ENCODE measurements around the gene WWOX.

WWOX gene

DNA sequence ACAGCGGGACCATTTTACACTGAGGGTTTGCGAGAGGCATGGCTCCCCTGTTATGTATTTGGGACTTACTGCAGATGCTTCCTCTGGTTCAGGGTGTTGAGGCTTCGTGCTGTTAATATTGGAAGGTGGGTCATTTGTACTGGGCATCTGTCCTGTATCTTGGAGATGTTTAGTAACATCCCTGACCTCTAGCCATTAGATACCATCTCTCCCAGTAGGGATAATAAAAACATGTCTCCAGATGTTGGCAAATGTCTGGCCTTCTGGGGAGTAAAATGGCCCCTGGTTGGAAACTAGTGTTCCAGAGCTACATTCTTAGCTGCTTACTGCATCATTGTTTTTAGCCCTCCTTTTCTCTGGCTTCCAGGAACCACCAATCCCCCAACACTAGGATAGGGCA is 388.0 kb downstream of the WWOX start:
- DNase-seq (ENCODE audit: low read depth in 1 of 2, low spot score in 1 of 2): no peak

DNA sequence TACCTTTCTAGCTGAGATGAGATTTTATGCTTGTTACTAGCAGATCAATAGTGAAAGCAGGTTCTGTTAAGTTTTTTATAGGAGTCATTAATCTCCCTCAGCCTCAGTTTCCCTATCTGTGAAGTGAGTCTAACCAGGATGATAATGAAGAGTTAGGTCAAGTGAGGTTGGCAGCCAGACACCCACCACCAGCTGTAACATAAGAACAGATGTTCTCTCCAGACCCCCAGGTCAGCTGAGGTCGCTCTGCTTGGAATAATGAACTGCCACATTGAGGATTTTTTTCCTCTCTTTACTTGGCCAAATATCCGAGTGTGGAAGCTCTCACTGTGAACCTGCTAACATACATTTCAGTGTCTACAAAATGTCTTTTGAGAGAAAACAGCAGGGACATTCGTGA is 389.6 kb downstream of the WWOX start:
- no peak for DNase-seq (ENCODE audit: low read depth in 1 of 2, low spot score in 1 of 2)

DNA sequence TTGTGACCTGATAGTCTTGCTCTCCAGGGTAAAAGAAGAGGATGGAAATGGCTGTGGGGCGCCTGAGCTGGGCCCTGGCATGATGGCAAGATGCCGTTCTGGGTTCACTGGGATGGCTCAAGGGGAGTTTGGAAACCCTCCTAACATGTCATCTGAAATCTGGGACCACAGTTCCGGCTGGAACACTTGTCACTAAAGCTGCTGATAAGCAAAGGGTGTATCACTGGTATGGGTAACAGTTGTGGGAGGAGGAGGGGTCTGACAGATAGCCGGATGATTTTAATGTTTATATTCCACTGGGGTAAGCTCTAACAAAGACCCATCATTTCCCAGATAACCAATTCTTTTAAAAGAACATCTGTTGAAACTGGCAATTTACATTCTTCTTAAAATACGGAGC is 390.2 kb downstream of the WWOX start:
- DNase-seq (ENCODE audit: low read depth in 1 of 2, low spot score in 1 of 2): no peak

DNA sequence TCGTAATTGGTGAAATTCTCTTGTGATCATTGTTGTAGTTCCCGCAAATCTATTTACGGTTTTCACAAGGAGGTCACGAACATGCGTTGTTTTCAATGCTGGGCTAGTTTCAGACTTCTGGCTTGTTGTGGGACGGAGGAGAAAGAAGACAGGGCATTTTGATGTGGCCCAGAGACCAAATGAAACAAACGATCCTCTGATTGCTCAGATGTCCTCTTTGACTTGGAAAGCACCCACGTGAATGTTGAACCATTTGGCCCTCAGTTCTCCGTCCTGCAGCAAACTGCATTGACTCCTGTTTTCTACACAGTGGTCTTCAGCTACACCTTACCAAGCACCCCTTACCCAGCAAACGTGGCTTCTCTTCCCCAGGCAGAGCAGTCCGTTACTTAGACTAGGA is 391.0 kb downstream of the WWOX start:
- DNase-seq (ENCODE audit: low read depth in 1 of 2, low spot score in 1 of 2): no peak

DNA sequence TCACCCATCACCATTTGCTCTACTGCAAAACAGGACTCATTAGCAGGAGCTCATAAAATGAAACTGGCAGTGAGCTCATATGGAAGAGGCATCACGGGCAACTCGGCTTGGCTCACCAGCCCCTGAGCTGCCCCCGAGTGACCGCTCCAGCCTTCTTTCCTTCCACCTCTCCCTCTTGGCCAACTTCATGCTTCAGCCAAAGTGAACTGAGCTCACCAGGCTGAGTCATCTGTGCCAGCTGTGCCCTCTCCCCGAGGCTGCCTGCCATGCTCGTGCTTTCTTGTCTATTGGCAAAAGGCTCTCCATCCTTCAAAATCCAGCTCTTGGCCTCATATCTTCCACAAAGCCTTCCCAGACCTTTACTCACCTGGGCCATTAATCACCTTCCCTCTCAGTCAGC is 391.4 kb downstream of the WWOX start:
- DNase-seq (ENCODE audit: low read depth in 1 of 2, low spot score in 1 of 2): no peak

DNA sequence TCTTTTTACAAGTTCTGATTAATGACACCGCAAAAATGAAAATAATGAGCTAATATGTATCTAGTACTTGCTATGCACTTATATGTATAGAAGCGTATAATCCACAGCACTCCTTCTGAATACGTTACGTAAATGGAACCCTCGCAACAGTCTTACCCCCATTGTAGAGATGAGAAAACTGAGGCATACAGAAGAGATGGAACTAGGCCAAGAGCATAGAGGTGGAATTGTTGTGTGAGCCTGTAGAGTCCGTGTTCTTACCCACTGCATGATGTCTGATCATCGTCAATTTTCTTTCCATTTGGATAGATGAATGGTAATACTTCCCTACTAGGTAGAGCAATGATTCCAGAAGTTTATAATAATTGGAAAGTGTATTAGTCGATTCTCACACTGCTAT is 394.1 kb downstream of the WWOX start:
- DNase-seq (ENCODE audit: low read depth in 1 of 2, low spot score in 1 of 2): no peak

DNA sequence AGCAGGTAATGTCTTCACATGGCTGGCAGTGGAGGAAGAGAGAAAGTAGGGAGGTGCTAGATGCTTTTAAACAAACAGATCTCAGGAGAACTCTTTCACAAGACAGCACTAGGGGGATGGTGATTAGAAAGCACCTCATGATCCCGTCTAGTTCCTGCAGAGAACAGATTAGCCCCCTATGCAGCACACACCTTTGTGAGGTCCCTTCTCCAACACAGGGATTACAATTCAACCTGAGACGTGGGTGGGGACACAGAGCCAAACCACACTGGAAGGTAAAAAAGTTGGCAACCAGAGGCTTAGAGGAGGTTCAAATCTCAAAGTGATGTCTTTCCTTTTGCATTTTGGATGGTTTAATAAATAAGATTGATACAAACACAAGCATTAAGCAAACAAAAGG is 394.7 kb downstream of the WWOX start:
- no peak for DNase-seq (ENCODE audit: low read depth in 1 of 2, low spot score in 1 of 2)

DNA sequence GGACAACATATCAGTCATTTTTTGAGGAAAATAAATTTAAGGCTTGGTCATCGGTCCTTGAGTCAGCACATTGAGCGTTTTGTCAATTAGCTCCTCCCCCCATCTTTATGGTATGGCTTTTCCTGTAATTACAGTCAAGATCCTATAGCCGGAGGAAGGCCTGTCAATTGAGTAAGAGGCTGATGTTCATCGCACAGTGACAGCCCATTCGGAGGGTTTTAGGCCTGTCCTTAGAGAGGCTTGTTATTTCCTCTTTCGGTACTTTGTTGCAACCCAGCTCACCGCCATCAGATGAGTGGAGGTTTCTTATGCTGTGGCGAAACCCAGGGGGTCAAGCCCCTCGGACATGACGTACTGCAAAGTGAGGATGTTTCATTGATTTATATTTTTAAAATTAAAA is 395.2 kb downstream of the WWOX start:
- DNase-seq (ENCODE audit: low read depth in 1 of 2, low spot score in 1 of 2): no peak

DNA sequence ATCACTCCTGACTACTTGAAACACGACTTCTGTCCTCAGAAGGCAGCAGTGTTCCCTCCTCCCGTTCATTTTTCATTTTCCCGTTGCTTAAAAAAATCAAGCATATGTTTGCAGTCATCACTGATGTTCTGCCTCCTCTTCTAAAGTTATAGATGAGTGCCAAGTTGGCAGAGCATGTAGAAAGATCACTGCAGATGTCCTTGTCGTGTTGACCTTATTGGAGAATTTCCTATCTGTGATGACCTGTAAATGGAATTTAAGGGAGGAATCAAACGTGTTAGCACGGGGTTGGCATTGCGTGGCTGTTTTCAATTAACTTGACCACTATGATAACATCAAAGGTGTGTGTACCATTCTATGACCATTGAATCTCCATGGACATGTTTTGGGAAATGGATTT is 396.7 kb downstream of the WWOX start:
- DNase-seq (ENCODE audit: low read depth in 1 of 2, low spot score in 1 of 2): no peak

DNA sequence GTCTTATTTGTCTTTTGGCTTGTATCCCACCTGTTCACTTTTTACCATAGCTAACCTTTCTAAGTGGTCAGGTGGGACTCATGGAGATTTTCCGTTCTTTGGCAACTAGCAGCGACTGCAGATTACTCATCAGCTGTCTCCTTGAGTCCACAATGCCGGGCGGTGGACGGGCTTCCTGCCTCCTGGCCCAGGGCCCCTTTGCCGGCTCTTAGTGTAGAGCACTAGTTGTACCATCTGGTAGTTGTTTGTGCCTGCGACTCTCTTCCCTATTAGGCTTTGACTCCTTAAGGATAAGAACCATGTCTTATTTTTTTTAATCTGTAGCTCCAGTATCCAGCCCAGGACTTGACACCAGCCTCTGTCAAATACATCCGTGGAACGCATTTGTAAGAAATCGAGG is 399.9 kb downstream of the WWOX start:
- no peak for DNase-seq (ENCODE audit: low read depth in 1 of 2, low spot score in 1 of 2)

DNA sequence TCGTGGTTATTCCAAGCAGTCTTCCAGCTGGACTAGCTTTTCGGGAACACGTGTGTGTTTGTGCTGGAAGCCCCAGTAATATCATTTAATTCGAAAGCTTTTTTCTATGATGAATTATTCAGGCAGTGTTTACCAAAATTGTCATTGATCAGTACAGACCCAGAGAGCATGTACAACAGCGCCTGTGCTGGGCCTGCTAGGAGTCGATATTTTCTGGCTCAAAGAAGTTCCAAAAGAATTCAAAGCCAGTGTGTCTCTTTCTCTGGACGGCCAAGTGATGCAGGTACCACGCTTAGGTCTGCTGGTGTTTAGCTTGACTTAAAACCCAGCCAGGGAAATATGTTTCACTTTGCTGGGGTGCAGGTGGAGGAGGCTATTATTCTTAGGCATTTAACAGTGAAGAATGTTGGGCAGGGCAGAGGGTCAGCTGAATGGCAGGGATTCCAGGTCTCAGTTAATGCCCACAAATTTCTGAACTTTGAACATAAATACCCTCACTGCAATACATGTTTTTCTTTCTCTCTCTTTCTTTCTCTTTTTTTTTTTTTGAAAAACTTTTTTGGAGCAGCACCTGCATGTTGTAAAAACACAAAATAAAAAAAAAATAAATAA is 401.3 kb downstream of the WWOX start:
- no peak for DNase-seq (ENCODE audit: low read depth in 1 of 2, low spot score in 1 of 2)

DNA sequence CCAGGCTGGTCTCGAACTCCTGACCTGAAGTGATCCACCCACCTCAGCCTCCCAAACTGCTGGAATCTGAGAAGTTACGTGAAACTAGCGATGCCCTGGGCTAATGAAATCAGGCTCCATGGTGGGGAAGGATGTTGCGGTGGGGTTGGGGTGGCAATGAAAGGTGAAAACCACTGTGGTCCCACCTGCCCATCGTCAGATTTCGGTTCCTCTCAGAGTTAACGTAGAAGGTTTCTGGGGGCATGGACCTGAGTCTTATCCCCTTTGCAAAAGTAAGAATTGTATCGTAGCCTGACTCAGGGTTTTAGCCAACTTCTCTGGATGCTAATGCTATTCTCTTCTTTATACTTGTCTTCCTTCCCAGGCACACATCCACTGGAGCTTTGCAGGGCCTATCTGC is 402.3 kb downstream of the WWOX start:
- no peak for DNase-seq (ENCODE audit: low read depth in 1 of 2, low spot score in 1 of 2)

DNA sequence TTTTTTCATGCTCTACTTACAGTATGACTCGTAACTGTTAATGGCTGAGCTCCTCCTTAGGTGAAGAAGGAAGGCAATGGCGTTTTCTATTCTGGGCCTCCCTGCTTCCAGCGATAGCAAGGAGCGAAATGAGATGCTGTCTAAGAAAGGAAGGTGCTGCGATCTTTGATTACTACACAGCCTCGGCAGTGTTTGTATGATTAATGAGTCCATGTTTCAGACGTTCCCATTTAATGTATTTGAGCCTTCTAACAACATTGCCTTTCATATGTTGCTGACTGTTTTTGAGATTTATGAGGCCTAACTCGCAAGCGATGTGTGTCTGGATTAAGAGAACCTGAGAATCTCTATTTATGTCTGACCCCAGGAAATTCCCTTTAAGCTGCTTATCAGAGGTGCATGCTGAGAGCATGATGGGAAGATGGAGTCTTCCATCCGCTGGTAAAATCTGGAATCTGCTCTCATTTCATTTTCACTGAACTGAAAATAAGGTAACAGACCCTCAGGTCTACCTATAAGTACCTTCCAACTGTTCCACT is 403.4 kb downstream of the WWOX start:
- DNase-seq (ENCODE audit: low read depth in 1 of 2, low spot score in 1 of 2): no peak

DNA sequence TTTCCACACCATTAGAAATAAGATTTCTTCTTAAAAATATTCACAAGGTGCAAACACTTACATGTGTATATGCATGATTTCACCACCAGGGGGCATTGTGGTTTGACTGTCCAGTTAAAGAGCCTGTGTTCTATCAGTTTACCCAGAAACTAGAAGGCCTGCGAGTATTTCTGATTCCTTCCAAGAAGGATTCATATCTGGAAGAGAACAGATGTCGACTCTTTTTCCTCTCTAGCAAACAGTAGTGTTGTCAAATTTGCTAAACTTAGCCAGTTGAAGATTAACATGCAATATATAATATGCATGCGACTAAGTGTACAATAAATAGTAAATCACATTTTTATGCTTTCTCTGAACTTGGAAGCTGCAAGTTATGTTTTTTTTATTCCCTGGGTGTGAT is 404.1 kb downstream of the WWOX start:
- peak in 1 of 2 donors; percentile 49 for DNase-seq (ENCODE audit: low read depth in 1 of 2, low spot score in 1 of 2)

DNA sequence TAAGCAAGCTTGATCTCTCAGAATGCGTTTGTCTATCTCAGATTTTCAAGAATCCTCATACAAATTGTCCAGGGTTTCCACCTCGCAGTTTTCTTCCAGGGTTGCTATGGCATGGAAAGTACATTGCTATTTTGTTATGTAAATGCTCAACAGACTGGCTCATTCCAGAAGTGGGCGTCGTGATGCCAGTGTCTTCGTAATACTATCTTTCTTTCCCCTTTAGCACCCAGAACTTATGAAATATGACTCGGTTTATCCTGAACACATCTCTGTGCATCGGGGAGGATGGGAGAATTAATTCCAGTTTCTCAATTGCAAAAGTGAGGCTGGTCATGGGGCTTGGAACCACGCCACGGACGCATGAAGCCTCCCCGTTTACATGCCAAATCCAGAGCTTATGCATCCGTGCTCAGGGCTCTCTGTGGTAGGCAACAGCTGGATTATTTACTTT is 405.0 kb downstream of the WWOX start:
- no peak for DNase-seq (ENCODE audit: low read depth in 1 of 2, low spot score in 1 of 2)

DNA sequence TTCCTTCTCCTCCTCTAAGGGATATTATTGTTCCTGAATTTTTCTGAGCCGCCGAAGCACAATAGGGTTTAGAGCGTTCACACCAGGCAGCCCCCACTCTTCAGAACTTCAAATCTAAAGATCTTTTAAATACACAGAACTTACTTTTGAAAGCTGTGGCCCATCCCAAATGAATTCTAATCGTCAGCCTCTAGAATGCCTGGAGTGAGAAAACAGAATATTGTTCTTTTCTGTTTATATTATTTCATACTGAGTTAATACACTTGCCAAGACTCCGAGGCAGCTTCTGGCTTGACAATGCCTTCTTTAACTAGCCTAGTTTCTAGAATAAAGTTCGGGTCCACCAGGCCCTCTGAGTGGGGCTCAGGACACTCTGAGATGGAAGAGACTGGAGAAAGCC is 405.6 kb downstream of the WWOX start:
- no peak for DNase-seq (ENCODE audit: low read depth in 1 of 2, low spot score in 1 of 2)

DNA sequence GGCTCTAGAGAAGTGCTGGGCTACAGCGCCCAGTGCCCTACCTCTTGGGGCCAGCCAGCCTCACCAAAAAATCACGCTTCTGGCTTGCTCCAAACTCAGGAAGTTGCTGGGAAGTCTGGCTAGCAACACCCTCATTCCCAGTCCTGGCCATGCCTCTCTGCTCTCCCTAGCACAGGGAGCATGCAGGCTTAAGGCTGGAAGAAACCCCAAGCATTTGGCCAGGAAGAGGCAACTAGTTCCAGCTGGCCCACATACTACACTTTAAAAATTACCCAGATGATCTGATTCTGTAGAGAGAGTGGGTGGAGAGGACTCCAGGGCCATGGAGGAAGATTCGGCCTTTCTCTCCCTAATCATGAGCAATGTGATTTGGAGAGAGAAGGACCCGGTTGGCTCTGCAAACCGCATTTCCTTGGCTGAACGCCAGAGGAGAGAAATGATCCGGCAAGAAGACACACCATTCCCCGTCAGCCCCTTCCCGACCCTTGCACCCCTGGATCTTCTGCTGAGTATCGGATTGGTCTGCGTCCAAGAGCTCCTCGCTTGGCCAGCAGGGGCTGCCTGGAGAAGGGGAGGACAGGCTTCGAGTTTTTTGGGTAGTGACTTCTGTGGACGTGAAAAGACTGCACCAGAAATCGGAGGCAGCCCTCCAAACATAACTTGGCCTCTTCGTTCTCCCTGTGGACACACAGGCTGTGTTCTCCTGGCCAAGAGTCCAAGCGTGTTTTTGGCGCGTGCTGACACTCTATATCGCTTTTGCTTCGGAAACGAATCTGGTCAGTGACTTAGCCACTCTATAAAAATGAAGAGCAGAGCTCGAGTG is 406.3 kb downstream of the WWOX start:
- no peak for DNase-seq (ENCODE audit: low read depth in 1 of 2, low spot score in 1 of 2)

DNA sequence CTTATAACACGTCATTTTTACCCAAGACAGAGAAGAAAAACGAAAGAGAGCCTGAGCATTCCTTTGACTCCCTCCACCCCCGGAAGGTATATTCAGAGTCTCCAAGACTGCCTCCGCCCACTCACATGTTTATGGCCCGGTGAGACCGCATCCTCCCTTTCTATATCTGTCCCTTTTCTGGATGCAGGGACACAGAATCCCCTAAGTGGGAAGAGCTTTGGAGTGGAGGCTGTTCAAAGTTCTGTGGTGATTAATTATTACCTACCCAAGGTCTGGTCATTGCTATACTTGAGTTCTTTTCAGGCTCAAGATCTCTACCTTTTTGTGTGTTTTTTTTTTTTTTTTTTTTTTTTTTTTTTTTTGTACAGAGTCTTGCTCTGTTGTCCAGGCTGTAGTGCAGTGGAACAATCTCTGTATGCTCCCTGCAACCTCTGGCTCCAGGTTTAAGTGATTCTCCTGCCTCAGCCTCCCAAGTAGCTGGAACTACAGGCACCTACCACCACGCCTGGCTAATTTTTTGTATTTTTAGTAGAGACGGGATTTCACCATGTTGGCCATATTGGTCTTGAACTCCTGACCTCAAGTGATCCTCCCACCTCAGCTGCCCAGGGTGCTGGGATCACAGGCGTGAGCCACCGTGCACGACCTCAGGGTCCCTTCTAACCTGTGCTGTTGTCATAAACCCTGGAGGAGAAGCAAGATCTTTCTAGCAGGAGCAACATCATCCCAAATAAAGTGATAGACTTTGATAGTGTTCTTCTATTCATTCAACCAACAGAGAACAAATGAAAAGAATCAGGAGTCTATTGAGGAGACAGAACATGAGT is 407.1 kb downstream of the WWOX start:
- DNase-seq (ENCODE audit: low read depth in 1 of 2, low spot score in 1 of 2): no peak

DNA sequence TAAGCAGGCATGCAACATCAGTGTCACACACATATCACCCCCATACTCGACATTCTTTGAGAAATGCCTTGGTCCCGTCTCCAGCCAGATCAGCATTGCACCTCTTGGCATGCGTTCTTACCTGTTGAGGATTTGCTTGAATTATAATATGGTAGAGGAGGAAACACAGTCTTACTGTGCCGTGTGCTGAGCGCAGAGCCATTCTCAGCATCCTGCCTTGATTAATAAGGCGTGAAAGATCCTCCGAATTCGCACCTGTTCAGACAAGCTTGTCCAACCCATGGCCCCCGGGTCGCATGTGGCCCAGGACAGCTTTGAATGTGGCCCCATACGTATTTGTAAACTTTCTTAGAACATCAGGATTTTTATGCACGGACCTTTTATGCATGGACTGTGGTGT is 408.1 kb downstream of the WWOX start:
- no peak for DNase-seq (ENCODE audit: low read depth in 1 of 2, low spot score in 1 of 2)

DNA sequence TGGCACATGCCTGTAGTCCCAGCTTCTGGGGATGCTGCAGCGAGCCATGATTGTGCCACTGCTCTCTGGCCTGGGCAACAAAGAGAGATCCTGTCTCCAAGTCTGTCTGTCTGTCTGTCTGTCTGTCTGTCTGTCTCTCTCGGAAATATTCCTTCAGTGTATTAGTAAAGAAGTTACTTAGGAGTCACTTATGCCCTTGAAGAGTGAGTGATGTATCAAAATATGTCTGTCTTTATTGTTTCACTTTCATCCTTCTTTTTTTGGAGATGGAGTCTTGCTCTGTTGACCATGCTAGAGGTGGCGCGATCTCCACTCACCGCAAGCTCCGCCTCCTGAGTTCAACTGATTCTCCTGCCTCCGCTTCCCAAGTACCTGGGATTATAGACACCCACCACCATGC is 410.5 kb downstream of the WWOX start:
- no peak for DNase-seq (ENCODE audit: low read depth in 1 of 2, low spot score in 1 of 2)

DNA sequence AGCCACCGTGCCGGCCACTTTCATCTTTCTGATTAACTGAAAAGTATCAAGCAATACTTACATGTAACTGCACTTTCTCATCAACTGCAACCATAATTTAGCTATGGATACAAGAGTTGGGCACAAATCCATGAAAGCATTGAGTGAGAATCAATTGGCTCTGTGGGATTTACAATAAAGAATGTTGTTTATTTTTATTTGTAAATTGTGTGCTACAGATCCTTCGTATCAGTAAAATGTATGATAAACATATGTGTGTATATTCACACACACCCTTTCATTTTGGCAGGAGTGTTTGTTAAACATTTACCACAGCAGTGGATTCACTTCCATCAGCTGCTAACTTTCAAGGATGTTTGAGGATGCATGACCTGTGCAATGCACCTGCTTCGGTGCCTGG is 411.0 kb downstream of the WWOX start:
- DNase-seq (ENCODE audit: low read depth in 1 of 2, low spot score in 1 of 2): no peak

DNA sequence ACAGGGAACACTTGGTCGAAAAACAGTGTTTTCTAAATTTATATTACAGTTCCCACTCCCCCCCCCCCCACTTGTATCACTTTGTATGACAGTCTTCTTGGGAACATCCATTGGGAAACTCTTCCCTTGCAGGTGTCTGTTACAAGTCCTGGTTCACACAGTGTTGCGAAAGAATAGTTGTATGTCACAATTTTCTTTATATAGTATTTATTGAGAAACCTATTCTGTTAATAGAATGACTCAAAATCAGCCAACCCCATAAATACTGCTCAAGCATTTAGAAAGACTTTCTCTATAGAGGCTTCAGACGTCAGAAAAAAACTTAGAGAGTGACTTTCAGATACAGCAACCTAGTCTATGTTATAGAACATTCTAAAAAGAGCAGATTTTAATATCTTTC is 414.4 kb downstream of the WWOX start:
- DNase-seq (ENCODE audit: low read depth in 1 of 2, low spot score in 1 of 2): no peak

Data from activated CD4-positive, alpha-beta T cell treated with anti-CD3 and anti-CD28 coated beads, Interleukin-2, amount 50 U/mL, for 24 hours (primary cell).